SW 1271 (cell line): Measurements from ENCODE around the gene HOXD11.

Source experiments
- DNase-seq, 2 experiments: peaks; one replicate each; lab custom pipeline; 2025; lab: John Stamatoyannopoulos, UW

HOXD11 gene

GRCh38 chr2:176106581-176107539 lies at the start of gene HOXD11:
TSS of gene HOXD11 (plus strand) at chr2:176107280. CDS start at chr2:176107356, 76 bp downstream.
- DNase-seq, result no peak

DNA sequence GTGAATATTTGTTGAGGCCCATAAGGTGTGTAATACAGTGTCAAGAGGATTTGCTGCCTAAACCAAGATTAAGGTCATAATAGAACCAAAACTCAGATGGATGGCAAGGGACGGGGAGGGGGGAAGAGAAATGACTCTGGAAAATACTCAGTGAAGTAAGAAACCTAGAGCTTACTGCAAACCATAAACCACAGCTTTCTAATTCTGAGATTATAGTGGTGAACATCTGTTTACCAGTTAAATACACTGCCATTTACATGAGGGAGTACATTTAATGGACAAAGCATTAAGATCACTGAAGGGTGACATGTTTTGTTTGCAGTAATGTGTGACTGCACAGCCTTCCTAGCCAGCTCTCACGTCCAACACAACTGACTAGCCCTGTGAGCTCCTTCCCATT lies 43.1 kb upstream of the HOXD11 start:
- DNase-seq, result no peak

DNA sequence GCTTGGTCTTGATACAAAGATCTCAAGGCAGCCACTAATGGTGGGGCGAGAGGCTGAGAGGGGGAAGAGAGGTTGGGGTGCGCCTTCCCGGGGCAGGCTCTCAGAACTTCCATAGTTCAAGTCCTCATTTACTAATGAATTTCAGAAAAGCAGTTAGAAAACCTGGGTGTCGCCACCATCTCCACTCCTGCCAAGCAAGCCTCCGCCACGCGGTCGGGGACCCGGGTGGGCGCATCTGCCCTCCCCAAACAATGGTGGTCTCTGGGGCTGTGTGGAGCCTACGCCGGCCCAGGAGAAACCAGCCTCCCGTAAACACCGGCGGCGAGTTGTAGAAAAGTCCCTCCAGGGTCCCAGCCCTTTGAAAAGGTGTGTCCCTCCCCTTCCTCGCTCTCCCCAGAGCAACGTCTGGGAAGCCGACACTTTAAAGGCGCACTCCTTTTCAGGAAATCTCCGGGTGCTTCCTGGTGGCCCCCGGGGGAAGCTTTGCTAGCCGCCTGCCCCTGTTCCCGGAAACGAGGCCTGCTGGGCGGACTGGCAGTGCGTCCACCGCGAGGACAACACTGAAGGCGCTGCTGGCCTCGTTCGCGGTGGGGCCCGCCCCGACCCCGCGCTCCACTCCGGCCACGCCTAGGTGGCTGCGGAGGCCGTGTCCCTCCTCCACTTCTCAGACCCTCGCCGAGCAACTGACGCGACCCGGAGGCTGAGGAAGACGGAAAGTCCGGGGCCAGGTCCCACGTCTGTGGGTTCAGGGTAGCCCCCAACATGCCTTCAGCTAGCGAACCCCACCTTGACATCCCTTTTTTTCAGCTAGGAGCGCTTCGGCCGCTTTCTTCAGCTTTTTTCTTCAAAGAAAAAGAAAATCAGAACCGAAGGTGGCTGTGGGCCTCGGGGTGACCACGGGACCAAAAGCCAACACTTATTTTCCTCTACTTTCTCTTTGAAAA lies 40.2 kb upstream of the HOXD11 start:
- DNase-seq, result no peak

DNA sequence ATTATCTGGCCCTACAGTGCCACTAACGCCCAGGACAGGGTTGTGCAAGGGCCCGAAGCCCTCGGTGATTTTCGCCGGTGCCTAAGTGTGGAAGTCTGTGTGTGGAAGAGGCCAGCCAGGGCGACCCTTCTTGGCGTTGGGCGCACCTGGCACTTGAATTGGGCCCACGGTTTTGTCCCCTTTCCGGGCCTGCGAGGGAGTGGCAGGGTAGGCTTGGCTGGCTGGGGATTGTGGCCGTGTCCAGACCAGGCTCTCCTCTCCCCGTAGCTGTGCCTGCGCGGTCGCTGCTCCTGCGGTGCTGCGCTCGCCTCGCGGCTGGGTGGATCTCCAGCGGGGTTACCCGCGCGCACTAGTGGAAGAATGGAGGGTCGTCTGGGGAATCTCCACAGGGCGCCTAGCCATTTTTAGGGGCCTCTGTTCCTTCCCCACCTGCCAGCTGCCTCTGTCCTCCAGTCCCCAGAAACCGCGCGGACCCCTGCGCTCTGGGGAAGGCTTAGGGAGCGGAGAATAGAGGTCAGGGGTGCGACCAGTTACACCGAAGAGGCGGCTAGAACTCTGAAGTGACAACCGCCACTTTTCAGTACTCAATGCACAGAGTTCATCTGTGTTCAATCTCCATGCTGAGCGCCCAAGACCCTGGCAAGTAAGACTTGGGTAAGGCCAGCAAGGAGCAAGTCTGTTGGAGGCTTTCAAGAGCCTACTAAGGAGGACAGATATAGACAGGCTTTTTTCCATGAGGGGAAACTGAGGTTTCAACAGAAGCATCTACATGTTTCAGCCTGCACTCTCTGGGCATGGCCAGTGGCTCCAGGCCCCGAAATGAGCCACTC lies 39.3 kb upstream of the HOXD11 start:
- DNase-seq, result no peak

GRCh38 chr2:176068419-176068832 lies 38.7 kb upstream of the HOXD11 start:
- no peak for DNase-seq

GRCh38 chr2:176071330-176072291 lies 35.5 kb upstream of the HOXD11 start:
- no peak for DNase-seq

DNA sequence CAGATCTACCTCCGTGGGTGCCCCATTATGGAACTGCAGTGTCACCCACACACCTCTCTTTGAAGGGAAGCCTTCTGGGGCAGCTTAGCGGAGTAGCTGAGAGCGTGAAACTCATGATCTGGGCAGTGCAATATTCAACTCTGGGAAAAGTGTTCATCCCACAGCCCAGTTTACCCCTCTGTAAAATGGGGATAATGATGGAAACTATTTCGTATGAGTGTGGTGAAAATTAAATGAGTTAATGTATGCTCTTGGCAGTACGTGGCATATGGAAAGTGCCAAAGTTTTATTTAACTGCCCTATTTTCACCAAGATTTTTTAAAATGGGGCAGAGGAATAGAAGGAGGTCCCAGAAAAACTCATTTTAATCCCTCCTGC lies 34.8 kb upstream of the HOXD11 start:
- DNase-seq, result no peak

DNA sequence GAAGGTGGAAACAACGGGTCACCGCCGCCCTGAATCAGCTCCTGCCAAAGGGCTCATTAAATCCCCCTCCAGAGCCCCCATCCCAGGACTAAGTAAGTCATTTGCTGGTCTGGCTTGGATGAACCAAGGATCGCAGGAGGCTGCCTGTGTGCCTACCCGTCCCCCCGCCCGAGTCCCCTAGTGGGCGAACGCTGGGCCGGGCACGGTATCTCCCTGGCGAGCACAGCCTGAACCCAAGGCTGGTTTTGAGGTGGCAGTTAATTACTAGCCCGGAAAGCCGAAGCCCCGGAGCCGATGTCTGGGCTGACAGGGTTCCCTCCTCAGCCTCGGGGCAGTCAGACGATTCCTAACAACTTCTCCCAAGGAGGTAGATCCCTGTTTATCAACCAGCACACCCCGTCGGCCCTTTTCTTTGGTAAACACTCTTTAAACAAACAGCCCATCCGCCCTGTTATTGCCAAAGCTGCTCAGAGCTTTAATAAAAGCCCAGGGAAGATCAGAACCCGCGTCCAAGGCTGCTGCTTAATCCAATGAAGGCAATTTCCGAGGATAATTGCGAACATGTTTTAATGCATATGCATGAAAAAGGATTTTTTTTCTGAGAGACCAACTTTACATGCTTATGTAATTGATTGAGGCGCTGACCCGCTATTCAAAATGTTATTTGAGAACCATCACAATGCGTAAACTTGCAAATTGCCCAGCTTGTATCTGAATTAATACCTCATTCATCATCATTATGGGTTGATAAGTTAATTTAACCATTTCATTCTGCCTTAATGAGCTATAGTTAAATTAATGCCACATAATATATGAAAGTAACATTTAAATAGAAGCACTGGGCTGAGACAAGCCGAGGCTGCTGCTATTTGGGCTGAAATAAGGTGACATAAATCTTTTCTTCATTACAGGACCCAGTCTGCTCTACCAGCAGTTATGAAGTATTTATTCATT lies 33.9 kb upstream of the HOXD11 start:
- DNase-seq, result no peak

GRCh38 chr2:176074919-176075425 lies 32.1 kb upstream of the HOXD11 start:
- DNase-seq, result no peak

DNA sequence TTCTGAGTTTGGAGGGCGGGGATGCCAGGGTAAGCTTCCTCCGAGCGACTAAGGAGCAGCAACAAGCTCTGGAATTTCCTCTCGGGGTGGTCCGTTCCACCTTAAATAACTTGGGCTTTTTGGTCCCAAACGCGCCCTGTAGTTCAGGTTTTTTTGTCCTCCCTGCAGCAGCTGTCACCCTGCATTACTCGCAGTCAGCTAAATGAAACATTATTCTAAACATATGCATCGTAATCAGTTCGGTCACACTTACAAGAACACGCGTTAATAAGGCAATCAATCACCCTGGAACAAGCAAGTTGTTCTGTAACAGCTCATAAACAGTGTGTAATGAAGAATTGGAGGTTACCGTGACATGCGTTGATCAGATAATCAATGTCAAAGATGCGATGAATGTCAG lies 31.6 kb upstream of the HOXD11 start:
- no peak for DNase-seq

- DNase-seq, result no peak
Measured at GRCh38 chr2:176076063-176076462, 31.0 kb upstream of the HOXD11 start.

- no peak for DNase-seq
Measured at GRCh38 chr2:176076796-176077195, 30.3 kb upstream of the HOXD11 start.

GRCh38 chr2:176078541-176079284 lies 28.4 kb upstream of the HOXD11 start:
- DNase-seq, result no peak

DNA sequence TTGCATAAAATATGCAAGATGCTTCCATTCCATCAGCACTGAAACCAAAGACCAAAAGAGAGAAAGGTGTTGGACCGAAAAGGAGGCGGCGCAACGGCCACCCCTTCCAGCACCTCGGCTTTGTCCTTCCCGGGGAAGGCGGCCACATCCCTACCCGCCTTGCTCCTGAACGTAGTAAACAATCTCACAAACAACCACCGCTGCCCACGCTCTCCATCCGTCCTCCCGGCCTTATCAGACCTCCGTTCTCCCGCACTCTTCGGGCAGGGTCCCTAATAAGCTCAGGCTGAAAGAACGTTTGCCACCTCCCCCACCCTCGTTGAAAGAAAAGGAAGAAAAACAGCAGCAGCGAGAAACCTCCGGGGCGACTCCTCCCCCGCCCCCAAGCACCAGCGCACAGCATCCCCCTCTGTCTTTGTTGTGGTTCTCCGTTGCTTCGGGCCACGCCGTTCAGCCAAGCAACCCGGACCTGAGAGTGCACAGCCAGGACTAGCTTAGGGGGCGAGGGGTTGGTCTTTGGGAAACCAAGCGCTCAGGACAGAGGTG lies 27.7 kb upstream of the HOXD11 start:
- no peak for DNase-seq

GRCh38 chr2:176079831-176080539 lies 27.1 kb upstream of the HOXD11 start:
- peak; percentile 39 to 75 for DNase-seq

DNA sequence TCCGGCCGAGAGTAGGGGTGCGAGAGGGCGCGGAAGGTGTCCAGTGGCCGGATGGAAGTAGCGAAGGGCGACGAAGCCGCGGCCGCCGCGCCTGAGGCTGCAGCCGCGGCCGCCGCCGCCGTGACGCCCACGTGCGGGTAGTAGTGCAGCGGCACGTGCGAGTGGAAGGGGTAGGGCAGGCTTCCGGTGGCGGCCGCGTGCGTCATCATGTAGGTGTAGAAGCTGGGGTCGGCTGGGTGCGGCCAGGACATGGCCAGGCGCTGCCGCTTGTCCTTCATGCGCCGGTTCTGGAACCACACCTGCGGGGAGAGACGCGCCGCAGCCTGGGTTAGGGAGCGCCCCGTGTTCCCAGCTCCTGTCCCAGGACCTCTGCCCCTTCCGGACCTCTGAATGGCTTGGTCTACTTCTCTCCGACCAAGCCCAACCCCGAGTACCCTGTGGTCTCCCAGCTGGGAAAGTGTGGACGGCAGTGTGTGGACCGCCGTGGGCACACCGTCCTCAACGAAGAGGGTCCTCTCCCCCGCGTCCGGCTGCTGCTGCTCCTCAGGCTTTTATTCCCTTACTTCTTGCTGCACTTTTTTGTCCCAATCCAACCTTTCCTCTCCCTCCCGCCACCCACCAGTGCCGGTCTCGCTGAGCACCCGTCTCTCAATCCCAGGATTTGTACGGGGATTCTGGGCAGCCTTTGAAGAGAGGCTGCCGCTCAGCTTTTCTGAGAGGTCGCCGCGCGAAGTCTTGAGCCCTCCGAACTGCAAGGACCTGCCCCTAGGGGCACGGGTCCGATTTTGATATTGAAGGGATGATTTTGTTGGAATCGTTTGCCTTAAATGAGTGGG lies 26.3 kb upstream of the HOXD11 start:
- no peak for DNase-seq
